Effector CD8-positive, alpha-beta T cell (primary cell): ENCODE data around the gene TSPAN12.

Experiments used
- DNase-seq: peaks from one replicate; lab custom pipeline; 2025; lab: John Stamatoyannopoulos, UW

The TSPAN12 gene

DNA sequence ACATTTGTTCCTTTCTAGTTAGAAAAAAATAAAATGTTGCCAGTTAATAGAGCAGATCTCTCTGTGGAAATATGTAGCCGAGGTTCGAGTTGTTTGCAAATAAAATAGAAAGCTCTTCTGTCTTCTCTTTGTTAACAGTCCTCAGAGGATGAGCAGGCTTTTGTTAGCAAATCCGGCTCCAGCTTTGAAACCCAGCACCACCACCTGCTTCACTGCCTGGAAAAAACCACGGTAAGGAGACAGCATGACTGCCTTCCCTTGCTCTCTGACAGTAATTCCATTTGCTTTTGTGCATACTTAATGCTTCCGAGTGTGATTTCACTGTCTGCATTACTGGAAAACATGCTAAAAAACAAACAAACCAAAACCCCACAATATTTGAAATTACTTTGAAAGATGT lies 115.6 kb downstream of the TSPAN12 start:
- no peak for DNase-seq

DNA sequence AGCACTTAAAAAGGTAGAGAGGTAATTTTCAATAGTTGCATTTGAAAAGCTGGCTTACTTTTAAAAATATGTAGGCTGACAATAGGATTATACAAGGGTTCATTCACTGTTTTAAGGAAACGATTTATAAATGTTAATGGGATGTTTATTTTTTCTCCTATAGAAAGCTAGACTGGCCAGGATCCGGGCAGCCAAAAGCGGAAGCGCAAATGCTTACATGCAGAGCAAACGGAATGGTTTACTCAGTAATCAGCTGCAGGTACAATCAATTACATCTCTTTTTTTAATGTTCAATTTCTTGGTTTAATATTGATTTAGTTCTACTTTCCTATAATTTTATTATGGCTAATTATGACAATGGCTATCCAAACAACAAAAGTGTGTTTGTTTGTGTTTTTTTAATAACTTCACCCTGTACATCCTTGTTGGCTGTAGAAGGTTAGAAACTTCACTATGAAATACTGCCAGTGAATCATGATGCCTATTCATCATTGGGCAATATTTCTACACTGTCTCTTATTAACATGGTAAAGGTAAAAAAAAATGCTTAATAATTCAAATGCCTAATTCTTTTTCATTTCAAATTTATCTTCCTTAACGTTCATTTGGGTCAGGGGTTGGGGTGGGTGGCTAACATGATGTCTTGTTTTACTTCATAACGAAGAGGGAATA lies 116.4 kb downstream of the TSPAN12 start:
- DNase-seq: no peak

- no peak for DNase-seq
Measured at GRCh38 chr7:120740348-120740747, 117.6 kb downstream of the TSPAN12 start.

DNA sequence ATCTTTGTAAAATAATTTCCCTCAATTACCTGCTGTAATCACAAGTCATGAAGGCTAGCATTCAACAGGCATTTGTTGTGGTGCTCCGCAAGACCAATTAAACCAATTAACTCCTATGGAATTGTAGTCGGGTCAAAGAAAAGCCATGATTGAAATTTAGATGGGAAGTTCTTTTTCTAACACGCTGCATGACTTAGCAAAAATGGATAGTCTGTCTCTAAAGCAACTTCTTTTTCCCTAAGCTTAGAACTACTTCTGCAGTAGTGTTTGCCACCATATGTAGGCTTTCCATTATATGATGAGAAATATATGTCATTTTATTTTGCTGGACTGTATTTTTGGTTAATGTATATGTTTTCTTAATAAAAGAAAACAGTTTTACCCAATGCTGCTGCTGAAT lies 119.1 kb downstream of the TSPAN12 start:
- DNase-seq: no peak
